HepG2 (cell line): ENCODE data around the gene SNCAIP. TPM values are rescaled to one million over a fixed set of nuclear protein-coding genes. Genes with fewer than 3 reads are reported as not detected.

Source experiments
- ATAC-seq: fragments of 200-7000 bp; cut with Tn5 transposase; 3 replicates; pipeline ENCODE4 v1.9.1; 2020; ENCODE audit warnings: mild to moderate bottlenecking, moderate library complexity
- BruUV-seq: library from RNA; stranded (reverse); fragments of 400-500 nt; replicated peaks from 2 replicates; lab custom pipeline; 2021; lab: Mats Ljungman, UMichigan
- CTCF ChIA-PET: fragments of 300-600 bp; formaldehyde crosslinking; extraction: SDS; loops from one replicate; lab custom pipeline; 2021; ENCODE audit warnings: low total read pairs, inconsistent platforms, low intra/inter-chr PET ratio; lab: Yijun Ruan, JAX
- POLR2A ChIA-PET: fragments of 350-600 bp; sonication (Branson Sonifier 250); formaldehyde crosslinking; loops from one replicate; lab custom pipeline; 2020; ENCODE audit warnings: antibody characterized with exemption, inconsistent platforms; lab: Yijun Ruan, JAX
- DNase-seq: peaks from one replicate; pipeline ENCODE4 v3.0.0-alpha.2; 2015; ENCODE audit warnings: low spot score
- FAIRE-seq: peaks from 3 replicates; lab custom pipeline; 2011; peaks lifted over from hg19 to GRCh38; lab: Jason Lieb, UNC
- H2AFZ ChIP-seq: one replicate; pipeline ENCODE4 v1.6.1; 2011; ENCODE audit warnings: low read length, inconsistent platforms
- H3K27ac ChIP-seq: fragments of 300-600 bp; 3 replicates; pipeline ENCODE4 v1.8.0; 2011; ENCODE audit warnings: mixed run types, mild to moderate bottlenecking, mixed read lengths, low read length, inconsistent platforms; ENCODE audit not compliant: insufficient read depth; ENCODE audit errors: extremely low read length
- H3K27me3 ChIP-seq, 2 experiments: fragments of 200-600 bp in 1 of 2; 2 replicates in 1 of 2; 3 replicates in 1 of 2; pipeline versions ENCODE4 v1.6.0 to v1.8.0; 2011; ENCODE audit warnings: low read length in 2 of 2, mild to moderate bottlenecking in 2 of 2, moderate library complexity in 2 of 2, inconsistent platforms in 1 of 2; ENCODE audit not compliant: insufficient read depth in 2 of 2, control insufficient read depth in 1 of 2
- H3K36me3 ChIP-seq, 2 experiments: fragments of 200-600 bp in 1 of 2; replicated peaks in 1 of 2; 2 replicates in 1 of 2; 3 replicates in 1 of 2; pipeline versions ENCODE4 v1.5.1 to v1.8.0; 2011; ENCODE audit warnings: low read length in 2 of 2, inconsistent platforms in 1 of 2; ENCODE audit not compliant: insufficient read depth in 2 of 2, control insufficient read depth in 1 of 2
- H3K4me1 ChIP-seq: 2 replicates; pipeline ENCODE4 v1.5.1; 2012; ENCODE audit warnings: low read length, inconsistent platforms; ENCODE audit not compliant: insufficient read depth
- H3K4me2 ChIP-seq: 2 replicates; pipeline ENCODE4 v1.6.0; 2011; ENCODE audit warnings: low read depth, low read length, inconsistent platforms
- H3K4me3 ChIP-seq, 3 experiments: fragments of 200-600 bp in 1 of 3; sonication (generic), shearing (Covaris generic) in 1 of 3; replicated peaks in 1 of 3; 2 replicates each; pipeline ENCODE4 v1.5.1; 2011 to 2016; ENCODE audit warnings: low read length in 3 of 3, inconsistent platforms in 2 of 3, low read depth in 2 of 3, mild to moderate bottlenecking in 2 of 3, control low read depth in 1 of 3, mixed read lengths in 1 of 3; ENCODE audit not compliant: insufficient read depth in 1 of 3
- H3K79me2 ChIP-seq: one replicate; pipeline ENCODE4 v1.6.1; 2011; ENCODE audit warnings: low read length, inconsistent platforms; ENCODE audit not compliant: insufficient read depth
- H3K9ac ChIP-seq: 2 replicates; pipeline ENCODE4 v1.6.0; 2011; ENCODE audit warnings: mild to moderate bottlenecking, low read depth, low read length, inconsistent platforms; ENCODE audit not compliant: insufficient read depth
- H3K9me3 ChIP-seq: 2 replicates; pipeline ENCODE4 v1.5.1; 2012; ENCODE audit warnings: mild to moderate bottlenecking, low read length
- H4K20me1 ChIP-seq: 2 replicates; pipeline ENCODE4 v1.6.0; 2011; ENCODE audit warnings: inconsistent platforms, mild to moderate bottlenecking, low read length, moderate library complexity; ENCODE audit not compliant: insufficient read depth
- DBP ChIP-seq: sonication (generic); formaldehyde crosslinking; IDR thresholded peaks from 2 replicates; pipeline ENCODE4 v1.4.0; 2020; ENCODE audit warnings: missing genetic modification reagents; ENCODE audit errors: not compliant biosample characterization
- DDIT3 ChIP-seq: sonication (generic); formaldehyde crosslinking; IDR thresholded peaks from 2 replicates; pipeline ENCODE4 v1.4.0; 2020; ENCODE audit warnings: mild to moderate bottlenecking, missing genetic modification reagents
- DNMT3B ChIP-seq: conservative IDR thresholded peaks from 2 replicates; pipeline ENCODE4 v1.6.1; 2016; ENCODE audit warnings: missing biosample characterization, control low read depth
- FOXC1 ChIP-seq: sonication (generic); formaldehyde crosslinking; IDR thresholded peaks from 2 replicates; pipeline ENCODE4 v1.8.0; 2022; ENCODE audit warnings: mild to moderate bottlenecking, missing genetic modification reagents, borderline replicate concordance
- GFI1 ChIP-seq: sonication (generic); formaldehyde crosslinking; IDR thresholded peaks from 2 replicates; pipeline ENCODE4 v1.5.0; 2020; ENCODE audit warnings: missing genetic modification reagents, mild to moderate bottlenecking, borderline replicate concordance
- YY1 ChIP-seq: IDR thresholded peaks from 2 replicates; pipeline ENCODE4 v1.6.1; 2011; ENCODE audit warnings: low read length, low read depth, moderate library complexity, mild to moderate bottlenecking; ENCODE audit not compliant: insufficient read depth, insufficient replicate concordance
- ZBTB21 ChIP-seq: sonication (generic); formaldehyde crosslinking; IDR thresholded peaks from 2 replicates; pipeline ENCODE4 v1.4.0; 2020; ENCODE audit warnings: missing genetic modification reagents
- ZNF513 ChIP-seq: sonication (generic); formaldehyde crosslinking; conservative IDR thresholded peaks from 2 replicates; pipeline ENCODE4 v1.5.0; 2020; ENCODE audit warnings: missing genetic modification reagents
- WGBS: methylation state at CpG from one replicate; pipeline ENCODE4 v1.1.6; 2017; ENCODE audit warnings: low lambda C conversion rate; 5-methylcytosine and 5-hydroxymethylcytosine counted together
- in situ Hi-C: cut with HindIII; loops from 2 replicates; pipeline ENCODE4 v1.10.0; 2017; ENCODE audit warnings: low pct_unique_long_range_greater_than_20kb; ENCODE audit not compliant: extremely low pct_ligation_motif_present
- intact Hi-C: fragments of 100-400 bp; cut with micrococcal nuclease; formaldehyde crosslinking; loops from one replicate; pipeline ENCODE4 v1.10.0; 2022; ENCODE audit not compliant: unreplicated experiment
- polyA plus RNA-seq, 8 experiments: library from polyadenylated mRNA; depleted of rRNA in 3 of 8; stranded (reverse) in 7 of 8; unstranded in 1 of 8; fragments of >200 nt; fragmentation: Illumina TruSeq in 4 of 8; extraction: Trizol in 4 of 8; gene quantifications; 2 replicates each; pipeline versions ENCODE4 v1.2.1 to v1.2.3, GENCODE V29; 2011 to 2016; ENCODE audit warnings: low read depth in 4 of 8, missing spikeins in 1 of 8, mixed read lengths in 1 of 8; ENCODE audit not compliant: insufficient read depth in 1 of 8
- total RNA-seq, 5 experiments: library from RNA; depleted of rRNA; stranded (reverse); fragments of >200 nt; fragmentation: Illumina TruSeq; extraction: Trizol; gene quantifications; 2 replicates each; pipeline ENCODE4 v1.2.3, GENCODE V29; 2016; ENCODE audit warnings: low read depth in 1 of 5

SNCAIP gene
- total and polyA plus RNA-seq, 2 of the 13 experiments (the other 11 are each of a cell fraction or from before 2014, with no cell fraction given): not detected

GRCh38 chr5:122431298-122431697, 119.3 kb downstream of the SNCAIP start:
- CTCF ChIA-PET: no interaction called here
- Histone ChIP-seq H3K9ac (no peak overlapping the region), H3K79me2 (no peaks in the 10 kb centered on the region), H3K4me3 (no peak overlapping the region), H3K27me3 (no peaks in the 10 kb centered on the region), H3K4me1 (no peaks in the 10 kb centered on the region), H3K27ac (no peak overlapping the region), H2AFZ (no peak overlapping the region), H3K9me3 (no peaks in the 10 kb centered on the region), H3K36me3 (no peaks in the 10 kb centered on the region), H3K4me2 (no peak overlapping the region), H4K20me1 (no peaks in the 10 kb centered on the region)
- in situ Hi-C loops: no loop called here
- TF ChIP-seq DDIT3 (CRISPR knock-in tag) (no peak), DNMT3B (no peak), GFI1 (CRISPR knock-in tag) (no peak), DBP (no peak), ZNF513 (CRISPR knock-in tag) (no peak), FOXC1 (CRISPR knock-in tag) (no peak), YY1 (no peak), ZBTB21 (CRISPR knock-in tag) (no peak)
- DNase-seq (no peak), ATAC-seq (no peak), FAIRE-seq (no peak)
- no TSS peak for BruUV-seq
- POLR2A ChIA-PET: no interaction called here
- 97% methylated on average over 1 of the region's 1 CpG for WGBS
- intact Hi-C loops: no loop called here
